Measurements from ENCODE around the gene AHCYL2.

GRCh38 chr7:129454249-129454551 lies 229.4 kb downstream of the AHCYL2 start:
- TF ChIP-seq GATA2 (IDR thresholded peaks at IDR 0.05; ENCODE audit: low read depth, low read length): no peak
- TF ChIP-seq GATA3 (IDR thresholded peaks at IDR 0.05; ENCODE audit: low read depth, low read length): no peak
